Type B pancreatic cell (in vitro differentiated cells): ENCODE measurements around the gene UBE2Q2. TPM values are rescaled to one million over a fixed set of nuclear protein-coding genes. Genes with fewer than 3 reads are reported as not detected.

Source experiments
- DNase-seq: peaks from one replicate; pipeline ENCODE4 v3.0.0; 2021; ENCODE audit warnings: mixed read lengths; ENCODE audit not compliant: unreplicated experiment; ENCODE audit errors: extremely low spot score
- H3K27ac Mint-ChIP-seq: 2 replicates; pipeline ENCODE4 v1.8.0; 2021; ENCODE audit warnings: mild to moderate bottlenecking, mixed read lengths
- H3K27me3 Mint-ChIP-seq: 2 replicates; pipeline ENCODE4 v1.8.0; 2021; ENCODE audit warnings: mixed read lengths
- H3K36me3 Mint-ChIP-seq: 2 replicates; pipeline ENCODE4 v1.8.0; 2021; ENCODE audit warnings: mixed read lengths
- H3K4me1 Mint-ChIP-seq: one replicate; pipeline ENCODE4 v1.8.0; 2021; ENCODE audit warnings: mixed read lengths; ENCODE audit not compliant: unreplicated experiment
- H3K4me3 Mint-ChIP-seq: 2 replicates; pipeline ENCODE4 v1.8.0; 2021; ENCODE audit warnings: mild to moderate bottlenecking, mixed read lengths
- H3K9me3 Mint-ChIP-seq: 2 replicates; pipeline ENCODE4 v1.8.0; 2021; ENCODE audit warnings: mixed read lengths
- total RNA-seq: library from RNA; stranded (reverse); gene quantifications from 2 replicates; pipeline ENCODE4 v1.2.1, GENCODE V29; 2021; ENCODE audit warnings: low replicate concordance
- TF ChIP-seq, protein P1 (sequence below): fragments of 200-600 bp; sonication (generic); conservative IDR thresholded peaks from 2 replicates; pipeline ENCODE4 v1.5.0; 2021; ENCODE audit warnings: antibody characterized with exemption, mild to moderate bottlenecking

Gene UBE2Q2
- total RNA-seq, 1 donor from 2014 or later: 31.3 TPM

DNA sequence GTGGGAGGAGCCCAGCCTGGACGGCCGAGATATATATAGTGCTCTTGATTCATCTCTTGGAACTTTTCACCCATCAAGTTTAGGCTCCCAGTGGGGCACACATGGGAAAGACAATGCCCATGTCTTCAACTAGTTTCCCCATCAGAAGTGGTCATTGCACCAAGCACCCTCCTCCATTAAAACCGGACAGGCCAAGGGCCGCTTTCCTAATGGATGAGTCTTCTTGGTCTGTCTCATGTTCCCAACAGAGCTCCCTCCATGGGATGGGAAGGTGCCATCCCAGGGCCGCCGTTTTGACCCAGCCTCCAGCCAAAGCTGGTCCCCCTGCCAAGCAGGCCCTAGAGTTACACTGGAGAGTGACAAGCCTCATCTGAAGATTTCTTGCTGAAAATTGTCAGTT, 34.7 kb upstream of the UBE2Q2 start:
- Mint-ChIP-seq H3K27me3 (peaks cover 11% of the 10 kb centered on the region), H3K4me1 (no peaks in the 10 kb centered on the region), H3K4me3 (no peak overlapping the region), H3K27ac (no peak overlapping the region), H3K9me3 (no peaks in the 10 kb centered on the region), H3K36me3 (no peaks in the 10 kb centered on the region)
- DNase-seq: no peak
- TF ChIP-seq, protein P1, sequence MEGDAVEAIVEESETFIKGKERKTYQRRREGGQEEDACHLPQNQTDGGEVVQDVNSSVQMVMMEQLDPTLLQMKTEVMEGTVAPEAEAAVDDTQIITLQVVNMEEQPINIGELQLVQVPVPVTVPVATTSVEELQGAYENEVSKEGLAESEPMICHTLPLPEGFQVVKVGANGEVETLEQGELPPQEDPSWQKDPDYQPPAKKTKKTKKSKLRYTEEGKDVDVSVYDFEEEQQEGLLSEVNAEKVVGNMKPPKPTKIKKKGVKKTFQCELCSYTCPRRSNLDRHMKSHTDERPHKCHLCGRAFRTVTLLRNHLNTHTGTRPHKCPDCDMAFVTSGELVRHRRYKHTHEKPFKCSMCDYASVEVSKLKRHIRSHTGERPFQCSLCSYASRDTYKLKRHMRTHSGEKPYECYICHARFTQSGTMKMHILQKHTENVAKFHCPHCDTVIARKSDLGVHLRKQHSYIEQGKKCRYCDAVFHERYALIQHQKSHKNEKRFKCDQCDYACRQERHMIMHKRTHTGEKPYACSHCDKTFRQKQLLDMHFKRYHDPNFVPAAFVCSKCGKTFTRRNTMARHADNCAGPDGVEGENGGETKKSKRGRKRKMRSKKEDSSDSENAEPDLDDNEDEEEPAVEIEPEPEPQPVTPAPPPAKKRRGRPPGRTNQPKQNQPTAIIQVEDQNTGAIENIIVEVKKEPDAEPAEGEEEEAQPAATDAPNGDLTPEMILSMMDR: no peak

DNA sequence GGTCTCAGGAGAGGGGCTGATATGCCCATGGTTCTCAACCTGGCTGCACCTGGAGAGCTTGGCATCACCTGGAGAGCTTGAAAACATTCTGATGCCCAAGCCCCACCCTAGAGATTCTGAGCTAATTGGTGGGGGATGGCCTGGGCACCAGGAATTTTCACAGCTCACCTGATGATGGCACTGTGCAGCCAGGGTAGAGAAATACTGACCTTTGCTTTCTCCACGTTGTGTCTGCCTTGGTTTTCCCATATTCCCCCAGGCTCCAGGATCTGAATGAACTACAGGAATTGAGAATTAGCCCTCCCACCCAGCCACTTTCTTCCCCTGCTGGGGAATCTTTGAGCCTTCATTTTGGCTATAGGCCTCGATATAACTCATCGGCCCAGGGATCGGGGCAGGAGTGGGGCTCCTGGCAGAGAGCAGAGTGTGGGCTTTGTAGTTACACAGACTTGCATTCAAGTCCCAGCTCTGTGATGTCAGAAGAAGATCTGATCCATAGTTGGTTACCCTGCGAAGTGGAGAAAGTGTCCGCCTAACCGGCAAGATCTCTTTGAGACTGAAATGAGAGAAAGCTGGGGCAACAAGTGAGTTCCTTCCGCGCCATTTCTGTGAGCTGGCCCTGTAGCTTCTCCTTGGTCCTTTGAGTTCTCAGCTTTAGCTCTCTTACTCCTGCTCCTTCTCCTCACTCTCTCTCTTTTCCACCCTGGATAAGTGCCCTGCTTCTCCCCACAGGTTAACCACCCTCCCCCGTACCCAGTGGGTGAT, 33.1 kb upstream of the UBE2Q2 start:
- Mint-ChIP-seq H3K36me3 (no peaks in the 10 kb centered on the region), H3K4me3 (no peak overlapping the region), H3K27me3 (peaks cover 10% of the 10 kb centered on the region), H3K9me3 (no peaks in the 10 kb centered on the region), H3K4me1 (no peaks in the 10 kb centered on the region), H3K27ac (no peak overlapping the region)
- DNase-seq: no peak
- TF ChIP-seq, protein P1: peak; percentile 44

GRCh38 chr15:75810874-75811498, 32.3 kb upstream of the UBE2Q2 start:
- no peak for DNase-seq
- TF ChIP-seq, protein P1: no peak
- Mint-ChIP-seq H3K27ac (no peak overlapping the region), H3K4me1 (no peaks in the 10 kb centered on the region), H3K27me3 (peaks cover 6% of the 10 kb centered on the region), H3K4me3 (no peak overlapping the region), H3K9me3 (no peaks in the 10 kb centered on the region), H3K36me3 (no peaks in the 10 kb centered on the region)

DNA sequence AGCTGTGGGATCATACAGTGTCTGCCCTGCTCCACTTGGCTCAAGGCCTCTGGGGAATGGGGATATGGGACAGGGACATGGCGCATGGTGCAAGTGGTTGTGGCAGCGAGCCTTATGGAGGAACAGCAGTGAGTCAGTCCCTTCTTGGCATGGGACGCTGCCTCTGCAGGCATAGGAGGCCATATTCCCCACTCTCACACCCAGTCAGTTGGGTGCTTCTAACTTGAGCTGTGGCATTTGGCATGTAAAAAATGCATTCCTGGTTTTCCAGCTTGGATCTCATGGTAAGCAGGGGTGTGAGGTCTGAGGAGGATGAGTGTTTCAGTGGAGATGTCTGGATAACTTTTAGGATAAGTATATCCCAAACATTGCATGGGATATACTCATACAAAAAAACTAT, 31.6 kb upstream of the UBE2Q2 start:
- TF ChIP-seq, protein P1: no peak
- Mint-ChIP-seq H3K27ac (no peak overlapping the region), H3K4me3 (no peak overlapping the region), H3K36me3 (no peaks in the 10 kb centered on the region), H3K4me1 (no peaks in the 10 kb centered on the region), H3K9me3 (no peaks in the 10 kb centered on the region), H3K27me3 (peaks cover under 1% of the 10 kb centered on the region)
- DNase-seq: no peak

- TF ChIP-seq, protein P1: no peak
- H3K27ac Mint-ChIP-seq: no peak overlapping the region
- no peaks in the 10 kb centered on the region for H3K4me1 Mint-ChIP-seq
- no peaks in the 10 kb centered on the region for H3K9me3 Mint-ChIP-seq
- no peaks in the 10 kb centered on the region for H3K36me3 Mint-ChIP-seq
- no peak overlapping the region for H3K4me3 Mint-ChIP-seq
- no peaks in the 10 kb centered on the region for H3K27me3 Mint-ChIP-seq
- DNase-seq: no peak
Observed at GRCh38 chr15:75814794-75815193, 28.5 kb upstream of the UBE2Q2 start.
